Adrenal gland (tissue), 5 donors: ENCODE results near the gene CRYBA1.

Experiments used
- POLR2A ChIP-seq, 2 donors: fragments of 450-650 bp; IDR thresholded peaks; one replicate each; pipeline ENCODE4 v1.6.1; 2017; ENCODE audit warnings: antibody characterized with exemption in 2 of 2, mild to moderate bottlenecking in 2 of 2, moderate library complexity in 1 of 2
- TF ChIP-seq, protein P1 (sequence below), 6 experiments: fragments of 450-650 bp in 4 of 6; fragments of 200-600 bp in 2 of 6; sonication (generic) in 1 of 6; IDR thresholded peaks; 1 replicate in 5 of 6; 2 replicates in 1 of 6; pipeline versions ENCODE4 v1.5.1 to v1.8.0; 2016 to 2021; ENCODE audit warnings: antibody characterized with exemption in 6 of 6, mild to moderate bottlenecking in 2 of 6, moderate library complexity in 1 of 6
- donor health status: DM: no; HTN: no; CAD: no.

DNA sequence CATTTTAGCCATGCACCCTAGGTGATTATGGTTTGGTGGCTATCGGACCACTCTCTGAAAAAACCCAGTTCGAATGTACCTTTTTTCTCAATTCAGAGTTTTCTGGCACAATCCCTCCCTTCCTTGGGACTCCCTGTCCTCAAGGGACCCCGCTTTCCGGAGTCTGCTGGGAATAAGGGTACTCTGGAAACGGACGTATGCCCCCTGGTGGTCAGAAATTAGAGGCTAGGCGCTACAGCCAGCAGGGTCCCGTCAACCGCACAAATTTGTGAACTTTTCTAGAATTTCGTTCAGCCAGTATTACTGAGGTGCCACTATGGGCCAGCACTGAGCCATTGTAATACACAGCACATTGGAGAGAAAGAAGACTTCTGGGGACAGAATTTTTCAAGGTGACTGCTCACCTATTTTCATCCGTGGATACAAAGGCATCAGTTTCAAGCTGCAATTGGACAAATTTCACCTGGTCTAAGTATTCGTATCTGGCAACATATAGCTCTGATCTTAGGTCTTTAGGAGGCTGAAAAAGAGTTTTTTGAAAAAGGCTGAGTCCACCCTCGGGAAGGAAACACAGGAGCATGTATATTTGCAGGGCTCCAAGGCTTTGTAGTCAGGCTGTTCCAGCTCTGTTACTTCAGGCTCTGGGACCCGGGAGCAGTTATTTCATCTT lies 27.1 kb upstream of the CRYBA1 start:
- TF ChIP-seq, protein P1, sequence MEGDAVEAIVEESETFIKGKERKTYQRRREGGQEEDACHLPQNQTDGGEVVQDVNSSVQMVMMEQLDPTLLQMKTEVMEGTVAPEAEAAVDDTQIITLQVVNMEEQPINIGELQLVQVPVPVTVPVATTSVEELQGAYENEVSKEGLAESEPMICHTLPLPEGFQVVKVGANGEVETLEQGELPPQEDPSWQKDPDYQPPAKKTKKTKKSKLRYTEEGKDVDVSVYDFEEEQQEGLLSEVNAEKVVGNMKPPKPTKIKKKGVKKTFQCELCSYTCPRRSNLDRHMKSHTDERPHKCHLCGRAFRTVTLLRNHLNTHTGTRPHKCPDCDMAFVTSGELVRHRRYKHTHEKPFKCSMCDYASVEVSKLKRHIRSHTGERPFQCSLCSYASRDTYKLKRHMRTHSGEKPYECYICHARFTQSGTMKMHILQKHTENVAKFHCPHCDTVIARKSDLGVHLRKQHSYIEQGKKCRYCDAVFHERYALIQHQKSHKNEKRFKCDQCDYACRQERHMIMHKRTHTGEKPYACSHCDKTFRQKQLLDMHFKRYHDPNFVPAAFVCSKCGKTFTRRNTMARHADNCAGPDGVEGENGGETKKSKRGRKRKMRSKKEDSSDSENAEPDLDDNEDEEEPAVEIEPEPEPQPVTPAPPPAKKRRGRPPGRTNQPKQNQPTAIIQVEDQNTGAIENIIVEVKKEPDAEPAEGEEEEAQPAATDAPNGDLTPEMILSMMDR (IDR thresholded peaks at IDR 0.05), result peak; percentile 91 to 99 (median 97)
- no peak for TF ChIP-seq POLR2A (IDR thresholded peaks at IDR 0.05)
